HG02970 (cell line): Measurements from ENCODE around the gene CXCR3.
"Not testable (repeated sequence)": the region's sequence is repeated elsewhere in the genome, so short reads cannot be mapped to it uniquely, and the experiment has no call there.

ENCODE experiments used
- ATAC-seq: cut with Tn5 transposase; IDR thresholded peaks from one replicate; pipeline ENCODE4 v1.9.1; 2021; ENCODE audit warnings: mild to moderate bottlenecking, moderate library complexity, moderate number of reproducible peaks; ENCODE audit not compliant: unreplicated experiment, low FRiP score

CXCR3 gene

DNA sequence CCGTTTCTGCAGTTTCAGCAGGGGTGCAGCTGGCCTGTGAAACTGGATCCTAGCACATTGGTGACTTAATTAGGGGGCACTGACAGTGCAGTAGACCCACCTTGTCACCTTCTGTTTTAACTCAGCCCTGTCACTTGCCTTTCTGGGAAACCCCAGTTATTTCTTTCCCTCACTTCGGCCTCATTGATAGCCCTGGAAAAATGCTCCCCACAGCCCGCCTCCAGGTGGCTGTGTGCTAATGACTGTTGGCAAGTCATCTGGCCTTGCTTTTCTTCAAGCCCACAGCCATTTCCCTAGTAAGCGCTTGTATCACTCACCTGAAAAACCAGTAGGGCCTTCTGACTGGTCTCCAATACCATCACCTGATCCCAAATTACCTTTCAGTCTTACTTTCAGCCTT, 3.3 kb downstream of the CXCR3 start:
- ATAC-seq = no peak

DNA sequence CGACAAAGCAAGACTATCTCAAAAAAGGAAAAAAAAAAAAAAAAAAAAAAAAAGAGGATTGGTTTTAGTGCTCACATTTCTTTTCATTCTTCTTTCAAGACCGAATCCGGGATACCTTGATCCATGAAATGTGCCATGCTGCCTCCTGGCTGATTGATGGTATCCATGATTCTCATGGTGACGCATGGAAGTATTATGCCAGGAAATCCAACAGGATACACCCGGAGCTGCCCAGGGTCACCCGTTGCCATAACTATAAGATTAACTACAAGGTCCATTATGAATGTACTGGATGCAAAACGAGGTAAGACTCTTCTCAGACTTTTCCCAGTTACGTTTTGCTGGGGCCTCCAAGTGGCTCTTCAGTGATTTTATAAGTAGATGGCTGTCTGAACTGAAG, 6.1 kb downstream of the CXCR3 start:
- no peak for ATAC-seq

DNA sequence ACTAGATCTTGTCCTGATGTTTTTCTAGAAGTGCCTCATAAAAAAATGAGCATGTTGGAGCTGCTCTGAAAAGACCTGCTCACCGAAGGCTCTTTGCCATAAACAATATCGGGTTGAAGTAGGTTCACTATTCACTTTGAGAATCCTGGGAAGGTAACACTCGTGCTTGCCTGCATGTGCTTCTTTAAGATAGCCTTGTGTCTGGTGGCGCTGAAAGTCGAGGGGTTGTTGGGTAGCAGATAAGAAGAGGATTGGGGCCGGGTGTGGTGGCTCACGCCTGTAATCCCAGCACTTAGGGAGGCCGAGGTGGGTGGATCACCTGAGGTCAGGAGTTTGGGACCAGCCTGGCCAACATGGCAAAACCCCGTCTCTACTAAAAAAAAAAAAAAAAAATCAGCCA, 6.6 kb downstream of the CXCR3 start:
- ATAC-seq = not testable (repeated sequence)

DNA sequence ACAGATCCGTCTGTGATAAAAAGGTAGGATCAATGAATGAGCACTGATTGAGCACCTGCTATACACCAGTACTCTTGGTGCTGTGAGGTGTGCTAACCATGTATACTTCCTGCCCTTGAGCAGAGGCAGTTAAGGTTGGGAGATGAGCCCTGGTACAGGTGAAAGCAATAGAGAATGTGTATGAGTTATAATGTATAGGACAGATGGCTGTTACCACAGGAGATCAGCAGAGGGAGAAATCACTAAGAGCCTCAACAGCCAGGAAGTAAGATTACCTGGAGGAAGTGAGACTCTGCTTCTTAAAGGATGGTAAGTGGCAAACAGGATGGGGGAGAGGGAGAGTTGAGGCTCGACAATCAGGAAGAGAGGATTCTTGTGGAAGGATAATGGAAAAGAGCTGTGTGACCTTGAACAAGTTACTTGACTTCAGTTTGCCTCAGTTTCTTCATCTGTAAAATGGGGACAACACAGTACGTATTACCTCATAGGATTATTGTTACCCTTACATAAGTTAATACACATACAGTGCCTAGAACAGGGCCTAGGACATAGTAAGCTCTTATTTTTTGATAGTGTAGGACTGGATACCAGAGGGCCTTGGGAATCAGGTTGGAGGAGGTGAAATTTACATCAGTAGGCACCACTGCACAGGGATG, 9.1 kb downstream of the CXCR3 start:
- ATAC-seq = no peak

DNA sequence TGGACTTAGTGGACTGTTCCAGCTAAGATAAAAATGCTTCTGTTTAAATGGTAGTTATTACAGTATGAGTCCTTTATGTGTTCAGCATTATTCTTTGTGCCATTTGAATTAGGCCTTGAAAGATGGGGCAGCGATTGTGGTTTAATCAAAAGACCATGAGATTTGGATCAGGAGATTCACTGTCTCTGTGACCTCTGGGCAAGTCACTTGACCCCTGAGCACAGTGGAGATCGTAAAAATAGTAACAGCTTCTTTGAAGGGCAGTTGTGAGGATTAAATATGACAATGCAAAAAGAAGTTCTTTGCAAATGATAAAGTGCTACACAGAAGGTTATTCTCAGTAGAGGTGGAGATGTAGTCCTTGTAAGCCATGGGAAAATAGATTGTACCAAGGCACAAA, 10.8 kb downstream of the CXCR3 start:
- ATAC-seq = no peak

DNA sequence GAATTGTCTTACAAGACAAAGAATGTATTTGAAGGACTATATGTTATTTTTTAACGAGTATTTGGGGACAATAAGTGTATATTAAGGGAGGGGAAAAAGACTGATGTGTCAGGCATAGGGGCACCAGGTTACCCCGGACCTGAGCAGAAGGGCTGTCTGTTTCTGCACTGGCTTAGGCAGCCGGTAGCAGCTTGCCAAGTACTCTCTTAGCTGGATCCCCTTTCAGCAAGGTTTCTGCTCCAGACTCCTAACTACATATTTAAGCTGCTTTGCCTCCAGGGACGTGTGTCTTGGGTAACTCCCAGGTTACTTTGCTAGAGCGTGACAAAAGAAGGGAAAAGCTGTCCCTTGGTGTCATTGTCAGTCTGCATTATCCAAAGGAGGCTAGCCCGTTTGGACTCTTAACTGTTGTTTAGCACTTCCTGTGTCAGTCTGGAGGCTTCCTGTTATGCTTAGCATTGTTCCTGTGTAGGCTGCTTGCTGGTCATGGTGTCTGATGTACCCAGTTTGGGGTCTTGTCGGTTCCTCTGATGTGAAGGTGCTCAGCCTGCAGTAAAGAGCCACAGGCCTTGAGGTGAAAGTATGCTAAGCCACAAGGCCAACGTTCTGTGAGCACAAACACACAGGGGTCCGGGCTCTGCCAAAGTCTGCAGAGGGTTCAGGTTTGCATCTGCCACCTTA, 11.6 kb downstream of the CXCR3 start:
- ATAC-seq = no peak

DNA sequence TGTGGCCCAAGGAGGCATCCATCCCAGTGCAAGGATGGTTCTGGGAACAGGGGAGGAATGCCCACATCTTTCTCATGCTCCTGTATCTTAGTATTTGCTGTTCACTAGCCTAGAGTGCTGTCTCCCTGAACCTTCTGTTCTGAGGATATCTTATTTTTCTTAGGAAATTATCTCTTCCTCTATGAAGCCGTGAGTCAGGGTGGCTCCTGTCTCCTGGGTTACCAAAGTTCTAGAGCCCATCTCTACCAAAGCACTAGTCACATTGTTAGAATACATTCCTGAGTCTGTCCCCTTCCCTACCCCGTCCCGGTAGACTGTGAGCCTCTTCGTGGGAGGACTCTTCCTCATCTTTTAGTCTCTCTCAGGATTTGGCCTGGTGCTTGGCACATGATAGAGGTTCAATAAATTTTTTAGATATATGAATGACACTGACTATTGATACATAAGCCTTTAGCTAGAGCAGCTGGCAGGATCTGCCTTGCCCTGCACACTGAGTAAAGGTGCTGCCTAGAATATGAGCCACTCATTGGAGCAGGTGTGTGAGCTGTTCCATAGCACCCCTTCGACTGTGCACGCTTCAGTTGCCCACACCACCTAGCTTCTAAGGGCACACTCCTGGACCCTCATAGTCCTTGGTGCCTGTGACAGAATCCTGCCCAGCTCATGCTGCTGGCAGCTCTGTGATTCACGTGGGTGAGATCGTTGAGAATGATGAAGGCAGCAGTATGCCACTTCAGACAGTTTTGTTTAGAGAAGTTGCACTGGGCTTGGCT, 13.3 kb downstream of the CXCR3 start:
- no peak for ATAC-seq

DNA sequence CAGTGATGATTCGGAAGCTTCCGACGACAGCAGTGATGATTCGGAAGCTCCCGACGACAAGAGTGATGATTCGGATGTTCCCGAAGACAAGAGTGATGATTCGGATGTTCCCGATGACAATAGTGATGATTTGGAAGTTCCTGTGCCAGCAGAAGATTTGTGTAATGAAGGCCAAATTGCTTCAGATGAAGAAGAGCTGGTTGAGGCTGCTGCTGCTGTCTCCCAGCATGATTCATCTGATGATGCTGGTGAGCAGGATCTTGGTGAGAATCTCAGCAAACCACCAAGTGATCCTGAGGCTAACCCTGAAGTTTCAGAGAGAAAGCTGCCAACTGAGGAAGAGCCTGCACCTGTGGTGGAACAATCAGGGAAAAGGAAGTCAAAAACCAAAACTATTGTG, 14.2 kb downstream of the CXCR3 start:
- no peak for ATAC-seq

DNA sequence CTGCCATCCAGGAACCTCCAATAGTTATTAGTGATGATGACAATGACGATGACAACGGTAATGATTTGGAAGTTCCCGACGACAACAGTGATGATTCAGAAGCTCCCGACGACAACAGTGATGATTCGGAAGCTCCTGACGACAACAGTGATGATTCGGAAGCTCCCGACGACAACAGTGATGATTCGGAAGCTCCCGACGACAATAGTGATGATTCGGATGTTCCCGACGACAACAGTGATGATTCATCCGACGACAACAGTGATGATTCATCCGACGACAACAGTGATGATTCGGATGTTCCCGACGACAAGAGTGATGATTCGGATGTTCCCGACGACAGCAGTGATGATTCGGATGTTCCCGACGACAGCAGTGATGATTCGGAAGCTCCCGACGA, 14.7 kb downstream of the CXCR3 start:
- ATAC-seq = no peak

DNA sequence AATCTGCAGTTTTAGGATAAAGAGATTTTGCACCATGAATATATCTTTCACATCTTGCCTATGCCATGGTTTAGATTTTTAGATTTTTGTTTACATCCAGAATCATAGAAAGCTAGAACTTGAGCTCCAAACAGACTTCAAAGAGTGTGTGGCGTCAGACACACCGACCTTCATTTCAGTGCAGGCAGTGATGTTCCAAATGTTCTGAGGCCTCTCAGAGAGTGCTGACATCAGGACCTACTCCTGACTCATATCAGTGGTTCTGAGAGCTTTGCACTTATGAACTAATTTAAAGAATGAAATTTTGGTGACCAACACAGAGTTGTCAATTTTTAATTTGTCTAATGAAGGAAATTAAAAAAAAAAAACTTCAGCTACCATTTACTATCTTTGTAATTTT, 18.3 kb downstream of the CXCR3 start:
- ATAC-seq = no peak

DNA sequence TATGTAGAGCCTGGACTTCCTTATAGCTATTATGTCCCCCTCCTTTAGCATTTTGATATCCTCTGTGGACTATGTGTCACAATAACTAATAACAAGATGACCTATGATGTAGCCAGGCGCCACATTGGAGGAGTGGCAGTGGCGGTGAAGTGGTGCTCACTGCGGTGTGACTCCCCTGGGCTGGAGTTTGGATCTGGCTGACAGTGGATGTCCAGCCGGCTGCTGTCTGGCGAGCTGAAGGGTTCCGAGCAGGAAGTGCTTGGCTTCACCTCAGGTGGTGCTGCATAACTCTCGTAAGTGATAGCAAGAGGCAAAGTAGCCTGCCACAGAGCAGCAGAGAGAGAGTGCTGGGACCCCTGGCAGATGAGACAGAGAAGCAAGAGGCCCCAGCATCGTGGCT, 25.1 kb downstream of the CXCR3 start:
- not testable (repeated sequence) for ATAC-seq

DNA sequence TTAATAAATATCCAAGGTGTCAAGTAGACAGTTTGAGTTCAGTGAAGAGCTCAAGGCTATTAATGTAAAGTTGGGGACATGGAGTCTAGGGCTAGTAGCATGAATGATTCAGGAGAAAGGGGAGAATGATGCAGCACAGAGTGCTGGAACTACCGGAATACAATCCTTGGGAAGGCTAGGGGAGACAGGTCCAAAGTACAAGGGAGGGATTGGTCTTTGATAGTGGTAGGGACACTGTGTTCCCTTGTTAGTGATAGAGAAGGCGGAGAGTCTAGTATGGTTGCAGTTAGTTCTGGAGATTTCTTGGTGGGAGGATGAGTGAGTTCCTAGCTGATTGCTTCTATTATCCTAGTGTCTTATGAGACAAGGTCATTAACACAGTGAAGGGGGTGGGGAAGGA, 31.4 kb downstream of the CXCR3 start:
- ATAC-seq = no peak

DNA sequence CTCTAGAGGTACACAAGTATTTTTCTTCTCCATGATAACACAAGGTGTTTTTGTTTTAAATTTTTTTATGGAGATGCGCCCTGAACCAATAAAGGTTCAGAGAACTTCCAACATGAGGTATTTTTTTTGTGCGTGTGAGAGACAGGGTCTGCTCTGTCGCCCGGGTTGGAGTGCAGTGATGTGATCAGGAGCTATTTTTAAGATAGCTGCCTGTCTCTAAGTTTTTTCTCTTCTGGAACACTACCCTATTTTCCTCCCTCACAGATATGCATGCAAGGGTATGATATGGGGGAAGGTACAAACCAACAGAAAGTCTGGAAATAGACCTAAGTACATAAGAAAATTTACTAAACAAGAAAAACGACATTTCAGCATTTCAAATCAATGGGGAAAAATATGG, 37.1 kb downstream of the CXCR3 start:
- no peak for ATAC-seq

DNA sequence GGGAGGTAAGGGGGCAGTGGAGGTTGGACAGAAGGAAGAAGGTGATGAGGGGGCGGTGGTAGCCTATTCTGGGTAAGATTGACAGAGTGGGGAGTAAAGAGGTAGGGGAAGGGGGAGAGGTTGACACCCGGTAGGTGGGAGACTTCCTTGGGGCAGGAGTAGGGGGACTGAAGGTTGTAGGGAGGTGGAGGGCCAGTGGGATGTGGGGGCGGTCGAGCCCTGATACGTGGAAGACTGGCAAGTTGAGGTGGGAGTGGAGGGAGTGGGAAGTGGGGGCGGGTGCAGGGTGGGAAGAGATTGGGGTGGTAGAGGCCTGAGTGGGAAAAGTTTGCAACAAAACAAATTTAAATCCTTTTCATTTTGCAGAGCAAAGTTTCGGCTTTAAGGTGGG, 38.3 kb downstream of the CXCR3 start:
- ATAC-seq = no peak

DNA sequence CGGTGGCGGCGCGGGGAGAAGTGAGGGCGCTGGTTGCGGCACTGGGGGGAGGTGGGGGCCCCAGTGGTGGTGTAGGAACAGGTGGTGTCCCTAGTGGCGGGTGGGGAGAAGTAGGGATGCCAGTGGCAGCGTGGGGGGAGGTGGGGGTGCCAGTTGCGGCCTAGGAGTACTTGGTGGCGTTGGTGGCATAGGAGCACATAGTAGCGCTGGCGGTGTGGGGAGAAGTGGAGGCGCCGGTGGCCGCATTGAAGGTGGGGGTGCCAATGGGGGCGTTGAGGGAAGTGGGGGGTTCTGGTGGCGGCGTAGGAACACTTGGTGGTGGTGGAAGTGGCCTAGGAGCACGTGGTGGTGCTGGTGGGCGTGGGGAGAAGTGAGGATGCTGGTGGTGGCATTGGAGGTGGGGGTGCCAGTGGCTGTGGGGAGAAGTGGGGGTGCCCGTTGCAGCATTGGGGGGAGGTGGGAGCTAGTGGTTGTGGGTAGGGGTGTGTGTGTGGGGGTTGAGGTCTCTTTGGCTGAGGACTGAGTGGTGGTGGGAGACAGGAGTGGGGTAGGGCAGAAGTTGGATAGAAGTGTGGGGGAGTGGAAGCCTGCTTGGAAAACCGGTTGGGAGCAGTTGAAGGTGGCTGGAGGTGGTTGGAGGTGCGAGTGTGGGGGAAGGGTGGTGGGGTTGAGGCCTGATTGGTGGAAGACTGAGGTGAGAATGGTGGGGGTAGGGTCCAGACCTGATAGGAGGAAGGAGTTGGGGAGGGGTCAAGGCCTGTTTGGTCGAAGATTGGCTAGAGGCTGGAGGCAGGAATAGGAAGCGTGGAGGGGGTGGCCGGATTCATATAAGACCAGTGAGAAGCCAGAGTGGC, 38.9 kb downstream of the CXCR3 start:
- no peak for ATAC-seq

DNA sequence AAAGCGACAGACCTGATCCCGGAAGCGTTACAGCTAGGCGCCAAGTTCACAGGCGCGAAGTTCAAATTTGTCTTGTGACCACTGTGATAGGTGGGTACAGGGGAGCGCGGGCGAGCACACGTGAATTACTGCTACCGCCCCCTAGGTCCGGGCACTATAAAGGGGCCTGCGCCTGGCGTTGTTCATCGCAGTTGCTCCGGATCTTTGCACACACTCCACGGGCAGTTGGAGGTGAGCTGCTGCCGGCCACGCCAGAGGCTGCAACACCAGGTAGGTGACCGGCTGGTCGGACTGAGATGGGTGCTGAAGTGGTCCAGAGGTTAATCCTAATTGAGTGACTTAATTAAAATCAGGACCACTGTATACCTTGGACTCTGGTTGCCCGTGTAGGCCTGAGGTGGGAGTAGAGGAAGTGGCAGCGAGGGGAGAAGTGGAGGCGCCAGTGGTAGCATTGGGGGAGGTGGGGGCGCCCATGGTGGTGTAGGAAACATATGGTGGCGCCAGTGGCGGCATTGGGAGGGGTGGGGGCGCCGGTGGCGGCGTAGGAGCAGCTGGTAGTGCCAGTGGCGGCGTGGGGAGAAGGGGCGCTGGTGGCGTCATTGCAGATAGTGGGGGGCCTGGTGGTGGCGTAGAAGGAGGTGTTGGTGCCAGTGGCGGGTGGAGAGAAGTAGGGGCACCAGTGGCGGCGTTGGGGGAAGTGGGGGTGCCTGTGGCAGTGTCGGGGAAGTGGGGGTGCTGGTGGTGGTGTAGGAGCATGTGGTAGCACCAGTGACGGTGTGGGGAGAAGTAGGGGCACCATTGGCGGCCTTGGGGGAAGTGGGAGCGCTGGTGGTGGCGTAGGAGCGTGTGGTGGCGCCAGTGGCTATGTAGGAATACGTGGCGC, 39.8 kb downstream of the CXCR3 start, which contains the start of gene GCNA:
Gene GCNA (plus strand): TSS at position 185 of the 883 bp plus-strand sequence. CDS start 2,385 bp downstream, outside the sequence.
- ATAC-seq = no peak

DNA sequence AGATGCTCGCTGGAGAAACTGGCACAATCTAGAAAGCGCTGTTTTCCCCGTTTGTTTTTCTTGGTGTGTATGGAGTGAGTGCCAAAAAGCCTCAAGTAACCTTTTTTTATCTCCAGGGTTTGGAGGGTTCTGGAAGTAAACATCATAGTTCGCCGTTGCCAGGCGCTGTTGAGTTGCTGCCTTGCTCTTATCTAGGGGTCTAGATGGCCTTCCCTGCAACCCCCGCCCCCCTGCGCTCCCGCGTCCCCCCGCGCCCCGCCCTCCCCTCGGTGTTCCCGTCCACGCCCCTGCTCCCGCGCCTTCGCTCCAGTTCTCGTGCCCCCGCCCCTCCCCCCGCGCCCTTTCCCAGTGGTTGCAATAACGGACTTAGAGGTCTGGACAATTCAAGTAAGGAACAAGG, 40.6 kb downstream of the CXCR3 start:
- no peak for ATAC-seq

DNA sequence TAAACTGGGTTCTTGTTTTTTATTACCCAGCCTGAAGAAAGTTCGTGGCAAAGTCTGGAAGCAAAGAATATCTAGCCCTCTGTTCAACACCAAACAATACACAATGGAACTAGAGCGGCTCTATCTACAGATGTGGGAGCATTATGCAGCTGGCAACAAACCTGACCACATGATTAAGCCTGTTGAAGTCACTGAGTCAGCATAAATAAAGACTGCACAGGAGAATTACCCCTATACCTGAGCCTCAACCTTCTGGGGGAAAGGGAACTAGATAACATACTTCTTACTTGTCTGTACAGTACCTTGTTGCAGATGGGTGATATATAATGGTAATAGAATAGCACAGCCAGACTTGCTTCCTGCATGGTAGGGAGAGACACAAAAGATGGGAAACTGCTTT, 44.7 kb downstream of the CXCR3 start:
- ATAC-seq = no peak

DNA sequence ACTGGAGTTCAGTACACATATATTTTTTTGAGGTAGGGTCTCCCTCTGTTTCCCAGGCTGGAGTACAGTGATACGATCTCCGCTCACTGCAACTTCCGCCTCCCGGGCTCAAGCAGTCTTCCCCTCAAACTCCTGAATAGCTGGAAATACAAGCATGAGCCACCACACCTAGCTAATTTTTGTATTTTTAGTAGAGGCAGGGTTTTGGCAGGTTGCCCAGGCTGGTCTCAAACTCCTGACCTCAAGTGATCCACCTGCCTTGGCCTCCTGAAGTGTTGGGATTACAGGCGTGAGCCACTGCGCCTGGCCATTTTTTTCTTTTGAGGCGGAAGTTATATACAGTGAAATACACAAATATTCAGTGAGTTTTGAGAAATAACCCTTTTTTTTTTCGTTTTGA, 46.9 kb downstream of the CXCR3 start:
- ATAC-seq = not testable (repeated sequence)
